GM12878 (cell line): ENCODE data around the gene KDM4F.

Experiments
- EGR1 ChIP-seq, 2 experiments: IDR thresholded peaks; 1 replicate in 1 of 2; 2 replicates in 1 of 2; pipeline ENCODE4 v1.6.1; 2011 to 2012; ENCODE audit warnings: low read depth in 2 of 2, low read length in 2 of 2, borderline replicate concordance in 1 of 2, mild to moderate bottlenecking in 1 of 2, moderate library complexity in 1 of 2
- EP300 ChIP-seq, 2 experiments: fragments of 150-350 bp in 1 of 2; IDR thresholded peaks; 2 replicates each; pipeline ENCODE4 v1.6.1; 2011 to 2012; ENCODE audit warnings: low read depth in 2 of 2, low read length in 2 of 2, borderline replicate concordance in 1 of 2, improper control_type of control experiment in 1 of 2, inconsistent platforms in 1 of 2; ENCODE audit not compliant: control insufficient read depth in 1 of 2
- KAT2A ChIP-seq: conservative IDR thresholded peaks from 2 replicates; pipeline ENCODE4 v1.6.1; 2011; ENCODE audit warnings: low read depth, low read length; ENCODE audit not compliant: control insufficient read depth
- MXI1 ChIP-seq: fragments of 150-350 bp; IDR thresholded peaks from 2 replicates; pipeline ENCODE4 v1.6.1; 2011; ENCODE audit warnings: low read depth, mild to moderate bottlenecking, inconsistent platforms, low read length, improper control_type of control experiment
- NKRF ChIP-seq: fragments of 450-650 bp; conservative IDR thresholded peaks from 2 replicates; pipeline ENCODE4 v1.6.1; 2017; ENCODE audit warnings: mild to moderate bottlenecking, moderate library complexity
- POLR2A ChIP-seq: IDR thresholded peaks from 2 replicates; pipeline ENCODE4 v1.6.1; 2011; ENCODE audit warnings: low read depth, mild to moderate bottlenecking, low read length
- POLR2AphosphoS5 ChIP-seq: IDR thresholded peaks from 2 replicates; pipeline ENCODE4 v1.6.1; 2011; ENCODE audit warnings: mild to moderate bottlenecking, low read length, inconsistent platforms
- RFX5 ChIP-seq: IDR thresholded peaks from 2 replicates; pipeline ENCODE4 v1.6.1; 2011; ENCODE audit warnings: low read depth, low read length, improper control_type of control experiment
- TAF1 ChIP-seq: IDR thresholded peaks from 2 replicates; pipeline ENCODE4 v1.6.1; 2011; ENCODE audit warnings: mild to moderate bottlenecking, low read depth, low read length, borderline replicate concordance
- USF1 ChIP-seq: IDR thresholded peaks from 2 replicates; pipeline ENCODE4 v1.6.1; 2011; ENCODE audit warnings: borderline replicate concordance, low read depth, mild to moderate bottlenecking, moderate library complexity, mixed read lengths, low read length; ENCODE audit not compliant: insufficient read depth; ENCODE audit errors: extremely low read length
- ZNF384 ChIP-seq: IDR thresholded peaks from 2 replicates; pipeline ENCODE4 v1.6.1; 2012; ENCODE audit warnings: low read depth, mild to moderate bottlenecking, low read length, improper control_type of control experiment, borderline replicate concordance
- TF ChIP-seq, protein P1 (sequence below), 3 experiments: IDR thresholded peaks in 2 of 3; conservative IDR thresholded peaks in 1 of 3; 2 replicates each; pipeline ENCODE4 v1.5.1; 2011; ENCODE audit warnings: low read depth in 3 of 3, low read length in 3 of 3, mild to moderate bottlenecking in 3 of 3, control low read depth in 2 of 3, moderate library complexity in 2 of 3, inconsistent platforms in 1 of 3, mixed read lengths in 1 of 3; ENCODE audit not compliant: control insufficient read depth in 2 of 3, insufficient read depth in 1 of 3; ENCODE audit errors: extremely low read depth in 1 of 3

DNA sequence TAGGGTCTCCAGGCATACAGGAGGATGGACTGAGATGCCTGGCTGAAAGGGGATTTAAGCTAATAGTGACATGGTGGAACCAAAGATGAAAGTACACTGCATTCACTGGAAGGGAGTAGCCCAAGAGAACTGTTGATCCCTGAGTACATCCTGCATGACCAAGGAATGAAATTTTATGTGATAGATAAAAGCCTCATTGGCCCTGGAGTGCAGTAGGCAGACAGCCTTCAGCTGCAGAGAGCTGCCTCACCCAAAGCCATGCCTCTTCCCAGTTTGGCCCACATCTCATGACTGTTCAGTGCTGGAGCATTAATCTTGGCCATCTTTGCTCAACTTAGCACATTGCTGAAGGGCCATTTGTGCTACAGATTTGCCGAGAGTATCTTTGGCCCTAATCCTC is 16.2 kb upstream of the KDM4F start:
- TF ChIP-seq KAT2A = no peak
- no peak for TF ChIP-seq ZNF384
- no peak for TF ChIP-seq POLR2A
- no peak for TF ChIP-seq TAF1
- TF ChIP-seq USF1 = no peak
- TF ChIP-seq MXI1 = no peak
- no peak for TF ChIP-seq EP300 (IDR thresholded peaks at IDR 0.05; ENCODE audit: borderline replicate concordance in 1 of 2, control insufficient read depth in 1 of 2, low read depth in 2 of 2, low read length in 2 of 2)
- TF ChIP-seq, protein P1, sequence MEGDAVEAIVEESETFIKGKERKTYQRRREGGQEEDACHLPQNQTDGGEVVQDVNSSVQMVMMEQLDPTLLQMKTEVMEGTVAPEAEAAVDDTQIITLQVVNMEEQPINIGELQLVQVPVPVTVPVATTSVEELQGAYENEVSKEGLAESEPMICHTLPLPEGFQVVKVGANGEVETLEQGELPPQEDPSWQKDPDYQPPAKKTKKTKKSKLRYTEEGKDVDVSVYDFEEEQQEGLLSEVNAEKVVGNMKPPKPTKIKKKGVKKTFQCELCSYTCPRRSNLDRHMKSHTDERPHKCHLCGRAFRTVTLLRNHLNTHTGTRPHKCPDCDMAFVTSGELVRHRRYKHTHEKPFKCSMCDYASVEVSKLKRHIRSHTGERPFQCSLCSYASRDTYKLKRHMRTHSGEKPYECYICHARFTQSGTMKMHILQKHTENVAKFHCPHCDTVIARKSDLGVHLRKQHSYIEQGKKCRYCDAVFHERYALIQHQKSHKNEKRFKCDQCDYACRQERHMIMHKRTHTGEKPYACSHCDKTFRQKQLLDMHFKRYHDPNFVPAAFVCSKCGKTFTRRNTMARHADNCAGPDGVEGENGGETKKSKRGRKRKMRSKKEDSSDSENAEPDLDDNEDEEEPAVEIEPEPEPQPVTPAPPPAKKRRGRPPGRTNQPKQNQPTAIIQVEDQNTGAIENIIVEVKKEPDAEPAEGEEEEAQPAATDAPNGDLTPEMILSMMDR (IDR thresholded peaks at IDR 0.05 in 2 of 3, conservative IDR thresholded peaks at IDR 0.05 in 1 of 3; ENCODE audit: control insufficient read depth in 2 of 3, extremely low read depth in 1 of 3, insufficient read depth in 1 of 3, low read depth in 3 of 3, low read length in 3 of 3) = no peak
- TF ChIP-seq EGR1 (IDR thresholded peaks at IDR 0.05; ENCODE audit: borderline replicate concordance in 1 of 2, low read depth in 2 of 2, low read length in 2 of 2) = no peak
- TF ChIP-seq NKRF = no peak
- no peak for TF ChIP-seq POLR2AphosphoS5
- TF ChIP-seq RFX5 = no peak
